ENCODE measurements around the gene VIPR1. TPM values are rescaled to one million over a fixed set of nuclear protein-coding genes. Genes with fewer than 3 reads are reported as not detected.

VIPR1 gene
- total RNA-seq, 4 donors from 2014 or later, result 1.7 to 8.7 (median 3.2) TPM

DNA sequence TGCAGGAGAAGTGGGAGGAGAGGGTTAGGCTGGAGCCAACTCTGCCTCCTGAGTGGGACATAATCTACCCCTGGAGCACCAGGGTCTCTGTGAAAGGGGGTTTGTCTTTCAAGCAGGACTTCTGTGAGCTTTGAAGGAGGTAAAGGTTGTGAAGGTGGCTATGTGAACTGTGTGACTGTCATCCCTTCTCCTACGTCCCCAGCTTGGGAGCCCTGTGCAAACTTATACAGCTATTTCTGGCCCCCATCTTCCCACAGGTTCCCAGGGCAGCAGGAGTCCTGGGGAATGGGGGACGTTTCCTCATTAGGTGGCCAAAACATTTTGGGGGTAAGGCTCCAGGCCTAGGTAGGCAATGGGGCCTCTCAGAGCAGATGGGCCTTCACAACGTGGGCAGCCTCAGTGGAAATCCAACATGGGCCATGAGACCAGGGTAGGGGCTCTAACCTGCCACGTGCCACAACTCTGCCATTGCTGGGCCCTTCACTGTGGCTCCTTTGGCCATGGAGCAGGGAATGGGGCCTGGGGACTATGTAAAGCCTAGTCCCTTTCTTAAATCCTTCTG lies 3.5 kb downstream of the VIPR1 start:
- Histone ChIP-seq H3K27me3 (peaks cover 15 to 24% (median 17%) of the 10 kb centered on the region in 3 donors), H3K4me1 (peaks cover 9 to 16% of the 10 kb centered on the region in 2 donors), H3K27ac (no peak overlapping the region), H3K36me3 (no peaks in the 10 kb centered on the region), H3K4me3 (no peak overlapping the region), H3K9me3 (no peaks in the 10 kb centered on the region)
- no peak for DNase-seq
- ATAC-seq, result no peak
- intact Hi-C loops (cut with DNase I; ENCODE audit: low total_unique reads) (no loop called here), in situ Hi-C loops (cut with MboI; ENCODE audit: low sequenced_read_pairs in 4 of 4) (no loop called here)
- TF ChIP-seq, protein P1, sequence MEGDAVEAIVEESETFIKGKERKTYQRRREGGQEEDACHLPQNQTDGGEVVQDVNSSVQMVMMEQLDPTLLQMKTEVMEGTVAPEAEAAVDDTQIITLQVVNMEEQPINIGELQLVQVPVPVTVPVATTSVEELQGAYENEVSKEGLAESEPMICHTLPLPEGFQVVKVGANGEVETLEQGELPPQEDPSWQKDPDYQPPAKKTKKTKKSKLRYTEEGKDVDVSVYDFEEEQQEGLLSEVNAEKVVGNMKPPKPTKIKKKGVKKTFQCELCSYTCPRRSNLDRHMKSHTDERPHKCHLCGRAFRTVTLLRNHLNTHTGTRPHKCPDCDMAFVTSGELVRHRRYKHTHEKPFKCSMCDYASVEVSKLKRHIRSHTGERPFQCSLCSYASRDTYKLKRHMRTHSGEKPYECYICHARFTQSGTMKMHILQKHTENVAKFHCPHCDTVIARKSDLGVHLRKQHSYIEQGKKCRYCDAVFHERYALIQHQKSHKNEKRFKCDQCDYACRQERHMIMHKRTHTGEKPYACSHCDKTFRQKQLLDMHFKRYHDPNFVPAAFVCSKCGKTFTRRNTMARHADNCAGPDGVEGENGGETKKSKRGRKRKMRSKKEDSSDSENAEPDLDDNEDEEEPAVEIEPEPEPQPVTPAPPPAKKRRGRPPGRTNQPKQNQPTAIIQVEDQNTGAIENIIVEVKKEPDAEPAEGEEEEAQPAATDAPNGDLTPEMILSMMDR (IDR thresholded peaks at IDR 0.05 in 4 of 5, conservative IDR thresholded peaks at IDR 0.05 in 1 of 5), result no peak
- TF ChIP-seq POLR2A (IDR thresholded peaks at IDR 0.05), result no peak

DNA sequence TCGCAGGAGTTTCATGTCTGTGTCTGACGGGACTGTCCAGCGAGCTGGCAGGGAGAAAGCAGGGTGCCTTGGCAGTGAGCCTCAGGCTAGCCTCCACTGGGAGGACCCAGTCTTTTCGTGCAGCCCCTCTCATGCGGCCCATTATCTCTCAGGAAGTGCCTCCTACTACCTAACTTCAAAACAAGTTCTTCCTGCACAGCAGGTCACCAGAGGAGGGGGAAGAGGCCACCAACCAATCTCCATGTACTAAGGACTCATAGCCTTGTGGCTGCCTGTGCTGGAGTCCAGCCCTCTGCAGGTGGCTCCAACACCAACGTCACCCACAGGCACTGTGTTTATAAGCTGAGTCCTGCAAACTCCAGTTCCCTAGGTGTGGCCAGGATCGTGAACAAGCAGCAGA lies 4.8 kb downstream of the VIPR1 start:
- H3K4me3 ChIP-seq, result no peak overlapping the region
- DNase-seq, result peak in 1 of 2 donors; percentile 2
- no peaks in the 10 kb centered on the region for H3K36me3 ChIP-seq
- H3K27me3 ChIP-seq, result peaks cover 2 to 11% (median 7%) of the 10 kb centered on the region in 3 donors
- peaks cover 0 to 5% of the 10 kb centered on the region in 2 donors for H3K4me1 ChIP-seq
- in situ Hi-C loops (cut with MboI; ENCODE audit: low sequenced_read_pairs in 4 of 4) (no loop called here), intact Hi-C loops (cut with DNase I; ENCODE audit: low total_unique reads) (no loop called here)
- H3K27ac ChIP-seq, result no peak overlapping the region
- TF ChIP-seq, protein P1 (IDR thresholded peaks at IDR 0.05 in 4 of 5, conservative IDR thresholded peaks at IDR 0.05 in 1 of 5), result no peak
- no peak for TF ChIP-seq POLR2A (IDR thresholded peaks at IDR 0.05)
- no peak for ATAC-seq
- no peaks in the 10 kb centered on the region for H3K9me3 ChIP-seq

DNA sequence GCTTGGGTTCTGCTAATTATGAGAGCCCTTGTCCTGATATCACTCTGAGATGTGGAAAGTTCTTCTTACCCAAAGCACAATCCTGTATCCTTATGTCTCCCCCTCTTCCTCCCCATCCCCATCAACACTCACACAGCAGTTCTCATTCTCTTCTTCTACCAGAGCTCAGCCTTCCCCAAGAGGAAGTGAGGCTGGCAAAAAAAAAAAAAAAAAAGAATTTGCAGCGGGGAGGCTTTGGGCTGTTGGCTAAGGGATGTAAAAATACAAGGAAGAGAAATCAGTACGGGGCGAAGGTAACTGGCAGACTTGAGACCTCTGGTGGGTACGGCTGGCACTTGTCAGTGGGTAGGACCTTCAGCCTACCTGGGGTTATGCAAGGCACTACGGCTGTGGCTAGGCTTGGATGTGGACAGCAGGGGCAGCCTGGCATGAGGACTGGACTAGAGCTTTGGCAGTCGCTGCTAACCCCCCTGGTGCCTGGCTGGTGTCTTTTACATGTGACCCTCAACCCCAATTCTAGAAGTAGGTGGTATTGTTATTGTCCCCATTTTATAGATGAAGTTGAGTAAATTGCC lies 5.4 kb downstream of the VIPR1 start:
- Histone ChIP-seq H3K4me1 (peaks cover 0 to 2% of the 10 kb centered on the region in 2 donors), H3K9me3 (no peaks in the 10 kb centered on the region), H3K36me3 (no peaks in the 10 kb centered on the region), H3K27ac (no peak overlapping the region), H3K27me3 (peaks cover 0 to 7% (median 4%) of the 10 kb centered on the region in 3 donors), H3K4me3 (no peak overlapping the region)
- ATAC-seq (no peak), DNase-seq (peak in 1 of 2 donors; percentile 6)
- TF ChIP-seq, protein P1 (IDR thresholded peaks at IDR 0.05 in 4 of 5, conservative IDR thresholded peaks at IDR 0.05 in 1 of 5), result no peak
- TF ChIP-seq POLR2A (IDR thresholded peaks at IDR 0.05), result no peak
- in situ Hi-C loops (cut with MboI; ENCODE audit: low sequenced_read_pairs in 4 of 4), result no loop called here
- intact Hi-C loops (cut with DNase I; ENCODE audit: low total_unique reads), result no loop called here

DNA sequence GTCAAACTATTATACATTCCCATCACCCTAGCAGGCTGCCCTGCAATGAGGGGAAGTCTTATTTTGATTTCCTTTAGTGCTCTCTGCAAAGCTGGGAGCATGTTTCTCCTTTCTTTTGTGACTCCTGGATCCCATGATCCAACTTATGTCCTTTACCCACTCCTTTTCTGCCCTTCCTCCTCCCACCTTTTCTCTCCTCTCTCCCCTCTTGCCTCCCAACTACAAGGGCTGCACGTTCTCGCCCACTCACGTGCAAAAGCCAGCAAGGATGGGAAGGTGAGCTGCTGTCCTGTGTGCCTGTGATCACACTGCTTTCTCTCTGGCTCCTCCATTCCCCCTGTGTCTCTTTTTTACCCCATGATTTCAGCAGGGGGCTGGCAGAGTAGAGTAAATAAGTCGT lies 6.1 kb downstream of the VIPR1 start:
- no peak for ATAC-seq

More for the DNA sequence above, 6.1 kb downstream of the VIPR1 start:
- H3K36me3 ChIP-seq, result no peaks in the 10 kb centered on the region
- DNase-seq, result no peak
- H3K4me1 ChIP-seq, result no peaks in the 10 kb centered on the region
- in situ Hi-C loops (cut with MboI; ENCODE audit: low sequenced_read_pairs in 4 of 4), result no loop called here
- H3K27ac ChIP-seq, result no peak overlapping the region
- TF ChIP-seq, protein P1 (IDR thresholded peaks at IDR 0.05 in 4 of 5, conservative IDR thresholded peaks at IDR 0.05 in 1 of 5), result no peak
- TF ChIP-seq POLR2A (IDR thresholded peaks at IDR 0.05), result no peak
- H3K27me3 ChIP-seq, result peaks cover 0 to under 1% (median 0%) of the 10 kb centered on the region in 3 donors
- intact Hi-C loops (cut with DNase I; ENCODE audit: low total_unique reads), result no loop called here
- no peak overlapping the region for H3K4me3 ChIP-seq
- no peaks in the 10 kb centered on the region for H3K9me3 ChIP-seq
